K562 (cell line): ENCODE data around the gene PNPLA8. TPM values are rescaled to one million over a fixed set of nuclear protein-coding genes. Genes with fewer than 3 reads are reported as not detected.
"Not testable (repeated sequence)": the region's sequence is repeated elsewhere in the genome, so short reads cannot be mapped to it uniquely, and the experiment has no call there.

ENCODE experiments used
- ATAC-seq: fragments of 200-7000 bp; cut with Tn5 transposase; 3 replicates; pipeline ENCODE4 v1.9.1; 2020; ENCODE audit warnings: moderate library complexity
- BruUV-seq: library from RNA; stranded (reverse); fragments of 400-500 nt; replicated peaks from 2 replicates; lab custom pipeline; 2021; lab: Mats Ljungman, UMichigan
- CTCF ChIA-PET: fragments of 300-600 bp; formaldehyde crosslinking; extraction: SDS; loops from one replicate; lab custom pipeline; 2021; ENCODE audit warnings: low intra/inter-chr PET ratio; lab: Yijun Ruan, JAX
- POLR2A ChIA-PET: fragments of 300-600, 350-650 bp; sonication (Branson Sonifier 250); formaldehyde crosslinking; extraction: SDS; loops from one replicate; lab custom pipeline; 2021; ENCODE audit warnings: antibody characterized with exemption, inconsistent platforms; lab: Yijun Ruan, JAX
- DNase-seq, 4 experiments: peaks; one replicate each; pipeline versions ENCODE4 v3.0.0 to v3.0.0-alpha.2; 2011 to 2018; ENCODE audit warnings: low spot score in 3 of 4, mixed read lengths in 3 of 4; ENCODE audit errors: extremely low read depth in 1 of 4
- FAIRE-seq: peaks from 2 replicates; lab custom pipeline; 2011; peaks lifted over from hg19 to GRCh38; lab: Jason Lieb, UNC
- H2AFZ ChIP-seq: 2 replicates; pipeline ENCODE4 v1.6.0; 2011; ENCODE audit warnings: low read depth, low read length, control low read depth, inconsistent platforms
- H3K27ac ChIP-seq: fragments of 200-600 bp; 3 replicates; pipeline ENCODE4 v1.8.0; 2011; ENCODE audit warnings: low read depth, mild to moderate bottlenecking, control low read depth, inconsistent platforms, low read length, moderate library complexity, mixed read lengths; ENCODE audit errors: extremely low read depth
- H3K27me3 ChIP-seq, 2 experiments: fragments of 300-600 bp in 1 of 2; 2 replicates in 1 of 2; 3 replicates in 1 of 2; pipeline versions ENCODE4 v1.6.0 to v1.8.0; 2011; ENCODE audit warnings: inconsistent platforms in 2 of 2, low read length in 2 of 2, mild to moderate bottlenecking in 1 of 2, mixed read lengths in 1 of 2, moderate library complexity in 1 of 2; ENCODE audit not compliant: control insufficient read depth in 2 of 2, insufficient read depth in 2 of 2
- H3K36me3 ChIP-seq: fragments of 300-600 bp; 3 replicates; pipeline ENCODE4 v1.8.0; 2011; ENCODE audit warnings: mild to moderate bottlenecking, low read length, inconsistent platforms; ENCODE audit not compliant: control insufficient read depth, insufficient read depth
- H3K4me1 ChIP-seq, 2 experiments: fragments of 200-600 bp in 1 of 2; replicated peaks in 1 of 2; 2 replicates in 1 of 2; 3 replicates in 1 of 2; pipeline versions ENCODE4 v1.5.1 to v1.8.0; 2011; ENCODE audit warnings: inconsistent platforms in 2 of 2, low read length in 2 of 2, mild to moderate bottlenecking in 1 of 2, mixed read lengths in 1 of 2, moderate library complexity in 1 of 2; ENCODE audit not compliant: control insufficient read depth in 2 of 2, insufficient read depth in 2 of 2
- H3K4me2 ChIP-seq: 2 replicates; pipeline ENCODE4 v1.6.1; 2011; ENCODE audit warnings: low read length, control low read depth, inconsistent platforms, mixed read lengths; ENCODE audit not compliant: insufficient read depth
- H3K4me3 ChIP-seq: fragments of 200-600 bp; sonication (generic), shearing (Covaris generic); 2 replicates; pipeline ENCODE4 v1.5.1; 2016; ENCODE audit warnings: control low read depth, inconsistent platforms
- H3K79me2 ChIP-seq: fragments of 200-600 bp; 3 replicates; pipeline ENCODE4 v1.8.0; 2011; ENCODE audit warnings: low read length, inconsistent platforms; ENCODE audit not compliant: control insufficient read depth, insufficient read depth
- H3K9ac ChIP-seq, 2 experiments: 2 replicates each; pipeline versions ENCODE4 v1.6.0 to v1.6.1; 2011; ENCODE audit warnings: low read depth in 2 of 2, low read length in 2 of 2, control low read depth in 1 of 2, inconsistent platforms in 1 of 2, mild to moderate bottlenecking in 1 of 2, mixed read lengths in 1 of 2; ENCODE audit not compliant: insufficient read depth in 1 of 2
- H3K9me1 ChIP-seq: one replicate; pipeline ENCODE4 v1.6.0; 2011; ENCODE audit warnings: inconsistent platforms, mild to moderate bottlenecking, low read length, moderate library complexity; ENCODE audit not compliant: control insufficient read depth, insufficient read depth
- H3K9me3 ChIP-seq: replicated peaks from 2 replicates; pipeline ENCODE4 v1.5.1; 2011; ENCODE audit warnings: low read depth, low read length, inconsistent platforms; ENCODE audit not compliant: control insufficient read depth, insufficient read depth
- H4K20me1 ChIP-seq: replicated peaks from 2 replicates; pipeline ENCODE4 v1.6.1; 2011; ENCODE audit warnings: low read length, inconsistent platforms, mixed read lengths; ENCODE audit not compliant: control insufficient read depth, insufficient read depth
- FOSL1 ChIP-seq: fragments of 200-800 bp; sonication (Bioruptor generic); conservative IDR thresholded peaks from 2 replicates; pipeline ENCODE4 v1.6.1; 2016; ENCODE audit warnings: missing genetic modification characterization, missing compliant biosample characterization
- SRSF3 ChIP-seq: fragments of 200-400 bp; formaldehyde crosslinking; IDR thresholded peaks from 2 replicates; pipeline ENCODE4 v1.6.1; 2016; ENCODE audit warnings: mild to moderate bottlenecking, low read length, moderate library complexity; ENCODE audit not compliant: insufficient read depth
- U2AF1 ChIP-seq: fragments of 200-400 bp; formaldehyde crosslinking; optimal IDR thresholded peaks from 2 replicates; pipeline ENCODE3; 2017; ENCODE audit warnings: mild to moderate bottlenecking, low read depth, low read length, moderate library complexity
- WGBS: fragments of 100-300 bp; shearing (Covaris generic); methylation state at CpG from one replicate; pipeline ENCODE4 v1.1.6; 2016; ENCODE audit warnings: low coverage, mixed read lengths; ENCODE audit not compliant: insufficient coverage; ENCODE audit errors: missing lambda C conversion rate; 5-methylcytosine and 5-hydroxymethylcytosine counted together
- in situ Hi-C: fragments of 300-500 bp; cut with MboI; formaldehyde crosslinking; loops from 4 replicates; pipeline ENCODE4 v1.15.0; 2018; ENCODE audit warnings: inconsistent platforms, mixed read lengths
- intact Hi-C: fragments of 100-400 bp; cut with micrococcal nuclease; formaldehyde crosslinking; loops from 2 replicates; pipeline ENCODE4 v1.14.2; 2022
- polyA plus RNA-seq, 8 experiments: library from polyadenylated mRNA; depleted of rRNA in 4 of 8; stranded (reverse) in 5 of 8; unstranded in 3 of 8; fragments of >200 nt; fragmentation: Nextera tagmentation in 2 of 8; fragmentation: Illumina TruSeq in 1 of 8; extraction: Ambion mirVana in 2 of 8; extraction: Trizol in 1 of 8; gene quantifications; 2 replicates each; pipeline versions ENCODE4 v1.2.1 to v1.2.3, GENCODE V29; 2011 to 2014; ENCODE audit warnings: inconsistent platforms in 1 of 8, missing spikeins in 1 of 8
- total RNA-seq, 7 experiments: library from RNA; depleted of rRNA in 6 of 7; stranded (reverse); fragments of >200 nt in 6 of 7; fragmentation: Illumina TruSeq in 2 of 7; extraction: Trizol in 2 of 7; gene quantifications; 2 replicates each; pipeline versions ENCODE4 v1.2.1 to v1.2.3, GENCODE V29; 2011 to 2021; ENCODE audit warnings: low replicate concordance in 1 of 7
- TF ChIP-seq, protein P1 (sequence below): sonication (generic); formaldehyde crosslinking; IDR thresholded peaks from 2 replicates; pipeline ENCODE4 v1.8.0; 2022; ENCODE audit warnings: missing genetic modification reagents, mild to moderate bottlenecking, borderline replicate concordance

The PNPLA8 gene
- total and polyA plus RNA-seq, 9 of the 15 experiments (the other 6 are each of a cell fraction or from before 2014, with no cell fraction given): 12.8 to 27.6 (median 16.3) TPM

- Histone ChIP-seq H3K27me3 (no peaks in the 10 kb centered on the region), H3K9me3 (no peaks in the 10 kb centered on the region), H3K79me2 (no peaks in the 10 kb centered on the region), H2AFZ (no peak overlapping the region), H3K9me1 (no peaks in the 10 kb centered on the region), H3K4me3 (no peak overlapping the region), H3K9ac (no peak overlapping the region), H3K4me1 (no peaks in the 10 kb centered on the region), H4K20me1 (no peaks in the 10 kb centered on the region), H3K36me3 (peaks cover 13% of the 10 kb centered on the region; the same call in 2 of the 3 replicates), H3K4me2 (no peak overlapping the region), H3K27ac (no peak overlapping the region)
- BruUV-seq: no TSS peak
- DNase-seq (no peak), FAIRE-seq (no peak), ATAC-seq (no peak)
- 37% methylated on average over 4 of the region's 4 CpGs for WGBS
- CTCF ChIA-PET: no interaction called here
- POLR2A ChIA-PET: interaction anchor here (1.2 to 2.3 kb wide), 3 partner anchors 12 to 54 kb away, joined by 3 to 11 read pairs (median 4); partner anchors contain the start of gene PNPLA8
- in situ Hi-C loops: no loop called here
- intact Hi-C loops: no loop called here
- TF ChIP-seq U2AF1 (no peak), SRSF3 (no peak), FOSL1 (tag) (no peak)
- TF ChIP-seq, protein P1, sequence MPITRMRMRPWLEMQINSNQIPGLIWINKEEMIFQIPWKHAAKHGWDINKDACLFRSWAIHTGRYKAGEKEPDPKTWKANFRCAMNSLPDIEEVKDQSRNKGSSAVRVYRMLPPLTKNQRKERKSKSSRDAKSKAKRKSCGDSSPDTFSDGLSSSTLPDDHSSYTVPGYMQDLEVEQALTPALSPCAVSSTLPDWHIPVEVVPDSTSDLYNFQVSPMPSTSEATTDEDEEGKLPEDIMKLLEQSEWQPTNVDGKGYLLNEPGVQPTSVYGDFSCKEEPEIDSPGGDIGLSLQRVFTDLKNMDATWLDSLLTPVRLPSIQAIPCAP: no peak
Observed at GRCh38 chr7:108511939-108512338, 14.0 kb downstream of the PNPLA8 start.

DNA sequence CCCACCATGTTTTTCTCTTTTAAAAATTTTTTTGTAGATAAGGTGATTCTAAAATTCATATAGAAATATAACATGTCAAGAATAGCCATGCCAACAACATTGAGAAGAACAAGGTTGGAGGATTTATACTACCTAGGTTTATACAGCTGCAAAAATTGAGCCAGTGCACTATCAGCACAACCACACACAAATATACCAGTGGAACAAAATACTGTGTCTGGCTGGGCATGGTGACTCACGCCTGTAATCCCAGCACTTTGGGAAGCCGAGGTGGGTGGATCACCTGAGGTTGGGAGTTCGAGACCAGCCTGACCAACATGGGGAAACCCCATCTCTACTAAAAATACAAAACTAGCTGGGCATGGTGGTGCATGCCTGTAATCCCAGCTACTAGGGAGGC, 21.4 kb downstream of the PNPLA8 start:
- intact Hi-C loops, H4K20me1 ChIP-seq, H3K79me2 ChIP-seq, H3K9me1 ChIP-seq, H3K27ac ChIP-seq, H3K9ac ChIP-seq, H3K36me3 ChIP-seq, DNase-seq, H3K4me1 ChIP-seq, H3K27me3 ChIP-seq, H3K9me3 ChIP-seq, in situ Hi-C loops, CTCF ChIA-PET, ATAC-seq, H2AFZ ChIP-seq, H3K4me2 ChIP-seq, BruUV-seq, FAIRE-seq, H3K4me3 ChIP-seq: not testable (repeated sequence)
- 86% methylated on average over 3 of the region's 3 CpGs for WGBS
- POLR2A ChIA-PET: interaction anchor here (0.6 to 1.2 kb wide), 3 partner anchors 15 to 348 kb away, joined by 3 to 5 read pairs (median 3); no protein-coding TSS in a partner anchor
